Measurements from ENCODE around the gene NXPH1.

The NXPH1 gene

GRCh38 chr7:8437606-8438005 is 4.2 kb downstream of the NXPH1 start:
- no peak for DNase-seq

GRCh38 chr7:8440670-8441069 is 7.3 kb downstream of the NXPH1 start:
- no peak for DNase-seq

GRCh38 chr7:8441106-8441965 is 7.9 kb downstream of the NXPH1 start:
- DNase-seq: no peak

GRCh38 chr7:8442051-8442813 is 8.8 kb downstream of the NXPH1 start:
- DNase-seq: no peak

- peak; percentile 50 for DNase-seq
Measured at GRCh38 chr7:8442814-8443304, 9.4 kb downstream of the NXPH1 start.

- no peak for DNase-seq
Measured at GRCh38 chr7:8443576-8444467, 10.4 kb downstream of the NXPH1 start.

GRCh38 chr7:8444468-8444769 is 11.0 kb downstream of the NXPH1 start:
- no peak for DNase-seq

GRCh38 chr7:8453535-8453934 is 20.1 kb downstream of the NXPH1 start:
- DNase-seq: no peak

GRCh38 chr7:8455426-8455825 is 22.0 kb downstream of the NXPH1 start:
- no peak for DNase-seq

GRCh38 chr7:8462309-8462708 is 28.9 kb downstream of the NXPH1 start:
- DNase-seq: no peak

GRCh38 chr7:8465338-8465737 is 31.9 kb downstream of the NXPH1 start:
- DNase-seq: no peak

GRCh38 chr7:8480527-8480926 is 47.1 kb downstream of the NXPH1 start:
- no peak for DNase-seq

GRCh38 chr7:8481096-8481495 is 47.7 kb downstream of the NXPH1 start:
- no peak for DNase-seq

- no peak for DNase-seq
Measured at GRCh38 chr7:8481752-8482446, 48.5 kb downstream of the NXPH1 start.

- DNase-seq: no peak
Measured at GRCh38 chr7:8490391-8491045, 57.1 kb downstream of the NXPH1 start.

GRCh38 chr7:8491106-8491505 is 57.7 kb downstream of the NXPH1 start:
- DNase-seq: no peak

GRCh38 chr7:8491544-8492489 is 58.4 kb downstream of the NXPH1 start:
- DNase-seq: no peak

GRCh38 chr7:8499128-8499527 is 65.7 kb downstream of the NXPH1 start:
- no peak for DNase-seq

- no peak for DNase-seq
Measured at GRCh38 chr7:8500286-8500685, 66.9 kb downstream of the NXPH1 start.

GRCh38 chr7:8507566-8507965 is 74.2 kb downstream of the NXPH1 start:
- no peak for DNase-seq

- DNase-seq: no peak
Measured at GRCh38 chr7:8509621-8510020, 76.2 kb downstream of the NXPH1 start.

Measured in stimulated activated CD4-positive, alpha-beta T cell treated with anti-CD3 and anti-CD28 coated beads, Interleukin-12 subunit alpha, Interleukin-12 subunit beta, amount 100 ng/mL, for 4 hours (primary cell).